ENCODE measurements around the gene XIRP2.

DNA sequence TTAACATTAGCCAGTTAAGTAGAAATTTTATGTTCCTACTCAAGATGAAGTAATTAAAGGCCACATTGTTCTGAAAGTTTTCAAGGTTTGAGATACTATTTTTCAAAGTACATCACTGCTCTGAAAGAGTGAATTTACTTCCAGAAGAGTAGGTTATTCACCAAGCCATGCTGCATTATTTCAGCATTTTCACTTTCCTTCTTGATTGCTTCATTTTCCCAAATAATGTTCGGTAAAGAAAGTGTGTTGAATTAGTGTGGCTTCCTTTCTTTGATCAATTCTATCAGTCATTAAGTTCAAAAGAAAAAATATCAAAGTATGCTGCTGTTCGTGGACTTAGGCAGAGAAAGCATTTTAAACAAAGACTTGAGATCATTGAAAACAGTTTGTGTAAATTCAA lies 310.3 kb downstream of the XIRP2 start:
- TF ChIP-seq, protein P1, sequence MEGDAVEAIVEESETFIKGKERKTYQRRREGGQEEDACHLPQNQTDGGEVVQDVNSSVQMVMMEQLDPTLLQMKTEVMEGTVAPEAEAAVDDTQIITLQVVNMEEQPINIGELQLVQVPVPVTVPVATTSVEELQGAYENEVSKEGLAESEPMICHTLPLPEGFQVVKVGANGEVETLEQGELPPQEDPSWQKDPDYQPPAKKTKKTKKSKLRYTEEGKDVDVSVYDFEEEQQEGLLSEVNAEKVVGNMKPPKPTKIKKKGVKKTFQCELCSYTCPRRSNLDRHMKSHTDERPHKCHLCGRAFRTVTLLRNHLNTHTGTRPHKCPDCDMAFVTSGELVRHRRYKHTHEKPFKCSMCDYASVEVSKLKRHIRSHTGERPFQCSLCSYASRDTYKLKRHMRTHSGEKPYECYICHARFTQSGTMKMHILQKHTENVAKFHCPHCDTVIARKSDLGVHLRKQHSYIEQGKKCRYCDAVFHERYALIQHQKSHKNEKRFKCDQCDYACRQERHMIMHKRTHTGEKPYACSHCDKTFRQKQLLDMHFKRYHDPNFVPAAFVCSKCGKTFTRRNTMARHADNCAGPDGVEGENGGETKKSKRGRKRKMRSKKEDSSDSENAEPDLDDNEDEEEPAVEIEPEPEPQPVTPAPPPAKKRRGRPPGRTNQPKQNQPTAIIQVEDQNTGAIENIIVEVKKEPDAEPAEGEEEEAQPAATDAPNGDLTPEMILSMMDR (IDR thresholded peaks at IDR 0.05) = no peak
- TF ChIP-seq ZFX (IDR thresholded peaks at IDR 0.05; ENCODE audit: borderline replicate concordance) = no peak
